ENCODE results near the gene CWC25.

GRCh38 chr17:38872027-38872511 is 46.9 kb upstream of the CWC25 start:
- TF ChIP-seq CTCF (IDR thresholded peaks at IDR 0.05) (no peak), POLR2AphosphoS5 (IDR thresholded peaks at IDR 0.05) (no peak)

Data from suprapubic skin (tissue), 3 donors.